SW 1271 (cell line): ENCODE measurements around the gene SF3A2.
A peak's percentile ranks its signal among the peaks of the same experiment; 100 is the strongest.

Experiments
- DNase-seq, 2 experiments: peaks; one replicate each; lab custom pipeline; 2025; lab: John Stamatoyannopoulos, UW

SF3A2 gene

DNA sequence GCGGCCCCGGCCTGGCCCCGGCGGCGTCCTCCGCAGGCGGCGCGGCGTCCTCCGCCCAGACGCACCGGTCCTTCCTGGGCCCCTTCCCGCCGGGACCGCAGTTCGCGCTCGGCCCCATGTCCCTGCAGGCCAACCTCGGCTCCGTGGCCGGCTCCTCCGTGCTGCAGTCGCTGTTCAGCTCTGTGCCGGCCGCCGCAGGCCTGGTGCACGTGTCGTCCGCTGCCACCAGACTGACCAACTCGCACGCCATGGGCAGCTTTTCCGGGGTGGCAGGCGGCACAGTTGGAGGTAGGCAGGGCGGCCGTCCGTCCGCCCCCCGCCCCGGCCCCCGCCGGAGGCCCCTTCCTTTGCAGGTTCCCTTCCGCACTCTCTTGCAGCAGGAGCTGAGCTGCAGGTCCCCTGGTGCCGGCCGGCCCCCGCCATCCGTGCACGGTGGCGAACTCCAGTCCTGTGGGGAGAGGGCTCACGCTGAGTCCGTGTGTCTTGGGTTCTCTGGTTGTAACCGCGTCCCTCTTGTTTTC, 9.7 kb upstream of the SF3A2 start:
- DNase-seq, result no peak

DNA sequence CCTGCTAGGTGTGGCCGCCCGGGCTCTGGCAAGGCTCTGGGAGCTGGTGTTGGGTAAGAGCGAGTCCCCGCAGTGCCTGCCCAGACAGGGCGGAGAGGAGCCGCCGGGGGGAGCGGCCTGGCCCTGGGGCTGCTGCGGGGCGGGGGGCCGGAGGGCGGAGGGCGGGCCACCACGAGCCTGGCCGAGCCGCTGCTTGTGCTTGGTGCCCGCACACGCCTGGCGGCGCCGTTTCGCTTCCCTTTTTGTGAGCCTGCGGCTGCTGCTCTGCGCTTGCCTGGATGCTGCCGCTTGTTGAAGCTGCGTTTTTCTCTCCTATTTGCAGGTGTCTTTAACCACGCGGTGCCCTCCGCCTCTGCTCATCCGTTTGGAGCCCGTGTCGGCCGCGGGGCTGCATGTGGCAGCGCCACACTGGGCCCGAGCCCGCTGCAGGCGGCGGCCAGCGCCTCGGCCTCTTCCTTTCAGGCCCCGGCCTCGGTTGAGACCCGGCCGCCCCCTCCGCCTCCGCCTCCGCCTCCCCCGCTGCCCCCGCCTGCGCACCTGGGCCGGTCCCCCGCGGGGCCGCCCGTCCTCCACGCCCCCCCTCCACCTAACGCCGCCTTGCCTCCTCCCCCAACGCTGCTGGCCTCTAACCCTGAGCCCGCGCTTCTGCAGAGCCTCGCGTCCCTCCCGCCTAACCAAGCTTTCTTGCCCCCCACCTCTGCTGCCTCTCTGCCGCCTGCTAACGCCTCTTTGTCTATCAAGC, 9.0 kb upstream of the SF3A2 start:
- DNase-seq, result no peak

DNA sequence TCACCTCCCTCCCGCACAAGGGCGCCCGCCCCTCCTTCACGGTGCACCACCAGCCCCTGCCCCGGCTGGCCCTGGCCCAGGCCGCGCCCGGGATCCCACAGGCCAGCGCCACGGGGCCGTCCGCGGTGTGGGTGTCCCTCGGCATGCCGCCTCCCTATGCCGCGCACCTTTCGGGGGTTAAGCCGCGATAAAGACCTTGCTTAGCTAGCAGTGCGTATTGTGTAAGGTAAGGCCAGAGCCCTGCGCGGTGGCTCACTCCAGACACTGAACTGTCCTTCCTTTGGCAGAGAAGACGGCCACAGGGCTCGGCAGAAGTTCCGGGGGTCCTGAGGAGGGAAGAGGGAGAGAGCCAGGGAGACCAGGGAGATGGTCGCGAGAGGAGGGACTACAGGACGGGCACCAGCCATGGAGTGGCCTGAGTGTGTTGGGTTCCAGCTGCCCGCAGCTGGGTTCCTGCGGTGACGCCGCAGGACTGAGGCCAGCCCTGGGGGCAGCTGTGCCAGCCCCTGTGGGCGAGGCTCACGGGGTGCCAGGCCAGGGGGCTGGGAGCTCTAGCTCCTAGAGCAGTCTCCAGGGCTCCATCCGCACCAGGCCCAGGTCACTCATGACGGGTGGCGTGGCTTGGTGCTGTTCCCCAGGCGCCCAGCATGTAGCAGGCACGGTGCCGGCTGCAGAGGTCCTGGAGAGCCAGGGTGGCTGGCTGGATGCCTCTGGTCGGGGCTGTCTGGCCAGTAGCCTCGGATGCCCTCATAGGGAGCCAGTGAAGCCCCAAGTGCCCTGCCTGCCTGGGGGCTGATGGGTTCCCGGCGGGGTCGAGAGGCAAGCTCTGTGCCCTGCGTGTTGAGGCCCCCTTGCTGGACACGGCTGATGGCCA, 8.2 kb upstream of the SF3A2 start:
- DNase-seq, result no peak

DNA sequence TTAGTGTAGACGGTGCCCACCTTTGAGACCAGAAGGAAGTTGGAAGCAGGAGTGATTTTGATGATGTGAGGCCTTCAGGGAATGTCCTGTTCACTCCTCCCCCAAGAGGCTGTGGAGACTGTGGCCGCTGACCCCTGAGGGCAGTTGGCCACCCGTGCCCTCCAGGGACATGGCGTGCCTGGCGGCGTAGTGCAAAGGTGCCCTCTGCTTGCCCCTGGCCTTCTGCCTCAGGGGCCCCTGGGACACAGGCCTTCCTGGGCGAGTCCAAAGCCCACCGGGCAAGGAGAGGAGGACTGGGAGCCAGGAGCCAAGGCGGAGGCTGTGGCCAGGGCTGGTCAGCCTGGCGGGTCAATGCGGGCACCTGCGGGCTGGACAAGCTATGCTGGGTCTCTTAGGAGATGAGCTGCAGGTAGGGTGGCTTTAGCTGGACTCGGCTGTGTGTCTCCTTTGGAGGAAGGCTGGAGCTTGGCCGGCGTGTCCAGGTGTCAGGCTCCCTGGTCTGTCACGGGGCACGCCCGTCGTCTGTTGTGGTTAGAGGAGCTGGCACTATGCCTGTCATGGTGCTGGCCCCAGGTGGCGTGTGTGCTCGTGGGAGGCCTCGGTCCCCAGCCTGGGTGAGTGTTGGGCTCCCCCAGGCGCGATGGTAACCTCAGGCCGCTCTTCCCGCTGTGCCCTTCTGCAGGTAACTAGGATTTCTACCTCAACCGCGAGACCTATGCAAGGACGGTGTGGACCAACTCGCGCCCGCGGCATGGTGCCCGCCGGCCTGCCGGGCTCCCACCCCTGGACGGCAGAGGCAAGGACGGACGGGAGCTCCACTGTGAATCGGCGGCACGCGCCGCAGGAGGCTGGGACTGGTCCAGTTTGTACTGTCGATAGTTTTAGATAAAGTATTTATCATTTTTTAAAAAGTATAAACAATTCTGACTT, 7.3 kb upstream of the SF3A2 start:
- DNase-seq, result no peak

DNA sequence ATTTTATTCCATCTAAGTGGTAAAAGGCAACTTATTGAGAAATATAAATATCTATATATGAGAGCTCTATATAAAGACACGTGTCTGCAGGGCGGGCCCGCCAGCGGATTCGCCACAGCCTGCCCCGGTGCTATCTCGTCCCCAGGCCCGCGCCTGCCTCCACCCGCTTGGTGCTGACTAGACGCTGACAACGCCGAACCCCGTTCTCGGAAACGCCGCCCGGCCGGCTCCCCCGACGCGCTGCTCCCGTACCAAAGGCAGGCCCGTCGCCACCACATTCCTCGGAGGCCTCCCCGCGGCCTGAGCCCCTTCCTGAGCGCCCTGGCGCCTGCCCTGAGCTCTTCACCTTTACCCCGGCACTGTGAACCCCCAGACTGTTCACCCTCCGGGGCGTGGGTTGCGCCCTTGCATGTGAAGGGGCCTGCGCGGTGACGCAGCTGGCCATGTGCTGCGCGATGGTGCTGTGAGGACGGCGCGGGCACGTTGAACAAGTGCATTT, 6.5 kb upstream of the SF3A2 start:
- no peak for DNase-seq

DNA sequence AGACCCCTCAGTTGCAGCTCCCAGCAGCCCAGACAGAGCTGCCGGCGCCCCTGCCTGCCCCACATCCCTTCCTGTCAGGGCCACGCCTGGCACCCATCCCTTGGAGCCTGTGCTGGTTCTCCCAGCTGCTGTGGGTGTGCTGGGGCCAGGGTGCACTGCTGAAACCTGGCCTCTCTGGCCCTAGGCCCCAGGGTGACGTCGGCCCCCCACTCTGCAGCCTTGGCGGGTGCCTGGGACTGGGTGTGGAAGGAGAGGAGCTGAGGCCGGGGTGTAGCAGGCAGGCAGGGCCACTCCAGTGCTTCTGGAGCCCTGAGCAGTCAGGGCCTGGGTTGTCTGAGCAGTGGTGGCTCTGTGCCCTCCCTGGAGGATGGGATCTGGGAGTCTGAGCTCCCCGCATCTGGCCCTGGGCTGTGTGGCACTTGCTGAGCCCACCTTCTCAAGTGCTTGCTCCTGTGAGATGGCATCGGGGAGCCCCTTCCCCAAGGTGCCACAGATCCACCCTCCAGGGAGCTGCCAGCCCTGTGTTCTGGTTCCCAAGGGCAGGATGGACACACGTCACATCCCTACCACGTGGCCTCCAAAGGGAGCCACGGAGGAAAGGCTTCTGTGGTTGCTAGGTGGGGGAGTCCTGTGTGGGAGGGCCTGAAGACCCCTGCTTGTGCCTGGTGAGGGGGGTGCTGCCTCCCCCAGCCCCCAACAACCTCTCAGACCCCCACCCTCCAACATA, 5.7 kb upstream of the SF3A2 start:
- DNase-seq, result no peak

DNA sequence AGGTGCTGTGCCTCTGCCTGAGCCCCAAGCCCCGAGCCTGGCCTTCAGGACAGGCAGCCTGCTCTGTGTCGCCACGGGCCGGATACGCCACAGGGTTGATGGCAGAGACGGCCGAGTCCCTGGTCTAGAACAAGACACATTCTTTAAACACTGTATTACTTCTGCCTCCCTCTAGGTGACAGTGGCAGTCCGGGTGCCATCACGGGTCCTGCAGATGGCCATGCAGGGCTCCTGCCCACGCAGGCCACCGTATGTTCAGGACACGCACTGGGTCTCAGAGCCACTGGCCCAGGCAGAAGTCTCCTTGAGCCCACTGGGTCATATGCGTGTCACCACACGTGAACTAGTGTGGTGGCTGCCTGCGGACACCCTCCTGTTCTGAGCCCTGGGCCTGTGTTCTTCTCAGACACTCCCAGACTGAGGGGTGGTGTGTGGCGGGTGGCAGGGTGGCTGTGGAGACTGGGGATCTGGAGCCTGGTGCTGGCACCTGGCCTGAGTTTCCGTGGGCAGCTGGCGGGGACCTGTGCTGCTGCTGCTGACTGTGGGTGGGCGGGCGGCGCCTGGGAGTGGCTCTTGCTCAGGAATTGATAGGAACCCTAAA, 4.9 kb upstream of the SF3A2 start:
- peak in 1 of 2 experiments; percentile 15 for DNase-seq

DNA sequence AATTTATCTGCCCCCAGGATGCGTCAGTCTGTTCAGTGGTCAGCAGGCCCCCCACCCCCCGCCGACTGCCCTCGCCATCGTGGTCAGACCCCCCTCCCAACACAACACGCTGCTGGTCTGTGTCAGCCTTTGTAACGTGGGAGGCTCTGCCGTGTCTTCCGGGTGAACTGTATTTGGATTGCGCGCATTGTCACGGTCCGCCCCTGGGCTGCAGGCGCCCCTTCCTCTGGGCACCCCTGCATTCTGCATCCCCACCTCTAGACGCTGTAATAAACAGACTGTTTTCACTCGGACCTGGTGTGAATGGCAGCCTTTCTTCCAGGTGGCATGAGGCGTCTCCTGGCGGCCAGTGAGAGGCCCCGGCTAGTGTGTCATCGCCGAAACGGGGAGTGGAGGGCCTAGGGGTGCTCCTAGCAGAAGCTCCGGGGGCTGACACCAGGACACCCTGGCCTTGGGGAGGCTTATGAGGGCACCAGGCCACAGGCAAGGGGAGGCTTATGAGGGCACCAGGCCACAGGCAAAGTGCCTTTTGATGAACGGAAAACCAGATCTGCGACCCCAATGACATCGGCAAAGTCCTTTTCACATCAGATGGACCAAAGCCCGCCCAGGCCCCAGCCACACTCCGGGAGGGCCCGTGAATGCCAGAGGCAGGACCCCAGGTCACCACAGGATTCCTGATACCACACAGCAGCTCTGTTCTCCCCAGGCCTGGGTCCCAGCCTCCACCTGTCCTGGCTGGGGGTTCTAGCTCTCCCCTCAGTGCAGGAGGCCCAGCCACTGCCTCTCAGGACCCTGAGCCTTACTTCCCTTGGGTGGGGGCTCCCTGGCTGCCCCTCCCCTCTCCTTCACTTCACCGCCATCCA, 4.1 kb upstream of the SF3A2 start:
- DNase-seq, result no peak

DNA sequence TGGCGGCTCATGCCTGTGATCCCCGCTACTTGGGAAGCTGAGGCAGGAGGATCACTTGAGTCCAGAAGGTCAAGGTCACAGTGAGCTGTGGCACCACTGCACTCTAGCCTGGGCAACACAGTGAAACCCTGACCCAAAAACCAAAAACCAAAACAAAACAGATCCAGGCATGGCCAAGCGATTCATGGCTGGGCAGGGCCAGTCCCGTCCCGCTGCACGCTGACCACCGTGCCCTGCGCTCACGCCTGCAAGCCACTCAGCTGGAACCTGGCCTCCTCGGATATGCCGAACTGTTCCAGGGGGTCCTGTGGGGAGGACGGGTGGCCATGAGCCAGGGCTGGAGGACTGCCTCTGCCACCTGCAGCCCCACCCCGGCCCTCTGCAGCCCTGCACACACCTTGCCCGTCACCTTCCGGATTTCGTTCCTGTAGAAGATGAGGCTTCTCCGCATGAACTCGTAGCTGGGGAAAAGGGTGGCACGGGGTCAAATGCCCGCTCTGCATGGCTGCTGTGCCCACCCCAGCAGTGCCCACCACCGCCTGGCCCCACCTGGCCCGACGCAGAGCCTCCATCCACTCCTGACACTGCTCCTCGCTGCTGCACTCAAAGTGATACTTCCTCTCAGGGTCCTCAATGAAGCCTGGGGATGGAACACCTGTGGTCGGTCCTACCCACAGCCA, 2.9 kb upstream of the SF3A2 start:
- no peak for DNase-seq

DNA sequence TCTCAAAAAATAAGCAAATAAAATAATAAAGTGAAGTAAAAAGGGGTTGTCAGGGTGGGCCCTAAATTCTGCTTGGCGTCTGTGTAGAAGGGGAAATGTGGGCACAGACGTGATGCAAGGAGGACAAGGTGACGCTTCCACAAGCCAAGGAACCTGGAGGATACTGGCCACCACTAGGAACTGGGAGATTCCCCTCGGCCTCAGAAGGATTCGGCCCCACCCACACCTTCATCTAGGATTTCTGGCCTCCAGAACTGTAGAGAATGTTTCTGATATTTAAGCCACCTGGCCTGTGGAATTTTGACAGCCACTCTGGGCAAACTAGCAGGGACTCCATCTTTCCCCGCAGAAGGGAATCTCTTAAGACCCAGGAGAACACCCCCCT, 1.6 kb upstream of the SF3A2 start:
- peak in 1 of 2 experiments; percentile 21 for DNase-seq

DNA sequence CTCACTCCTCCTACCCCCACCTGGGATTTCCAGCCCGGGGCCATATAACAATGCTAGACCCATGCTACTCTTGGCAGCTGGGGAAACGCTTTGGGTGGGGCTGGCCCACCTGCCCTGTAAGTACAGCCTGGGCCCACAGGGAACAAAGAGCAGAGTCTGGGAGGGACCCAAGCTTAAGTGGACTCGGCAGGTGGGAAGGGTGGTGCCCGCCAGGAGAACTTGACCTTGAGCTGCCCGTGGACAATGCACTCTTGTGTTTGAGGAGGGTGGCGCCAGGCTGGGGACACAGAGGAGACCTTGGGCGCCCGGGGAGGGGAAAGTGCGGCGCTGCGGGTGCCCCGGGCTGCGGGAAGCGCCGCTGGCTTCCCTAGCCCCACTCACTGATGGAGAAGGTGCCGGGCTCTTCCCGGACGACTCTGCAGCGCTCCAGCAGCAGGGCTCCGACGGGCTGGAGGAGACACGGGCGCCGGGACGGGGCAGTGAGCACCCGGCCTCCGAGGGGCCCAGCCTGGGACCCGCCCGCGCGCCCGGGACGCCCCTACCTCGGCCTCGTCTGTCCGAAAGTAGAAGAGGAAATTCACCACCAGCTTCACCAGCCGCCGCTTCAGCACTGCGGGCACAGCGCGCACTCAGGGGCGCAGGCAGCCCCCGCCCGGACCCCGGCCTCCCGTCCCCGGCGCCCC, 1.1 kb upstream of the SF3A2 start:
- no peak for DNase-seq

DNA sequence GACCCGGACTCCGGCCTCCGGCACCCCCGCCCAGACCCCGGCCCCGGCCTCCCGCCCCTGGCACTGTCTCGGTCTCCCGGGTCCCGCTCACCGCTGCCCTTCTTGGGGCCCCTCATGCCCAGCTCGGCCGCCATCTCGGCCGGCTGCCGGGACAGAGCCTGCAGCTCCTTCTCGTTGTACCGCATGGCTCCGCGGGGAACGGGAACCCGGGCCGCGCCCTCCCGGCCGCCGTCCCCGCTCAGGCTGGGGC, 635 bp upstream of the SF3A2 start:
- DNase-seq, result no peak

DNA sequence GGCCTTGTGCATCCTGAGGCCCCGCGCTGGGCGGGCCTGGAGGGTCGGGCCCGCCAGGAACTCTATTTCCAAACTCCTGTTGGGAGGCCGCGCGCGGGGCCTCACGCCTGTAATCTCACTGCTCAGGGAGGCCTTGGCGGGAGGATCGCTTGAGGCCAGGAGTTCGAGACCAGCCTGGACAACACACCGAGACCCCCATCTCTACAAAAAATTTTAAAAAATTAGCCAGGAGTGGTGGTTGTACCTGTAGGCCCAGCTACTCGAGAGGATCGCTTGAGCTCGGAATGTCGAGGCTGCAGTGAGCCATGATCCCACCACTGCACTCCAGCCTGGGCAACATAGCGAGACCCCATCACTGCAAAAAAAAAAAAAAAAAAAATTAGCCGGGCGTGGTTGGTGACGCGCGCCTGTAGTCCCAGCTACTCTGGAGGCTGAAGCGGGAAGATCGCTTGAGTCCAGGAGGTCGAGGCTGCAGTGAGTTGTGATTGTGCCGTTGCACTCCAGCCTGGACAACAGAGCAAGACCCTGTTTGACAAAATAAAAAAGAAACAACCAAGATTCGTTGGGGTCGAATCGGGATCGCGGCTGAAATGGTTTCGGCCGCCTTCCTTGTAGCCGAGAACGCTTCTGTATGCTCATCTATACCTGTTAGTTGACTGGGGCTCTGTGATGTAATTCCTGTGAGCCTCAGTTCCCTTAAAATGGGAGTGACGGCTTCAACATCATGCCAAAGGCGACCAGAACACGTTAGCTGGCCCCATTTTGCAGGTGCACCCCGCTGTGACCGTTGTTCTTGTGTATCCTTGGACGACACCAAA, 636 bp downstream of the SF3A2 start:
- no peak for DNase-seq

DNA sequence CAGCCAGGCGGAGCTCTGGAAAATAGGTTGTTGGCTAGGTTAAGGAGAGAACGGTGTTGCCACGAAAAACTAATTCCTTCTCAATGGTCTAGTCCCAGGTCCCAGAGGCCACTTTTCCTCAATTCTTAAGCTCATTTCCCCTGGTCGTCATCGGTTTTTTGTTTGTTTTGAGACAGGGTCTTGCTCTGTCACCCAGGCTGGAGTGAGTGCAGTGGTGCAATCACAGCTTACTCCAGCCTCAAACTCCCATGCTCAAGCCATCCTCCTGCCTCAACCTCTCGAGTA, 1.2 kb downstream of the SF3A2 start:
- DNase-seq, result no peak

DNA sequence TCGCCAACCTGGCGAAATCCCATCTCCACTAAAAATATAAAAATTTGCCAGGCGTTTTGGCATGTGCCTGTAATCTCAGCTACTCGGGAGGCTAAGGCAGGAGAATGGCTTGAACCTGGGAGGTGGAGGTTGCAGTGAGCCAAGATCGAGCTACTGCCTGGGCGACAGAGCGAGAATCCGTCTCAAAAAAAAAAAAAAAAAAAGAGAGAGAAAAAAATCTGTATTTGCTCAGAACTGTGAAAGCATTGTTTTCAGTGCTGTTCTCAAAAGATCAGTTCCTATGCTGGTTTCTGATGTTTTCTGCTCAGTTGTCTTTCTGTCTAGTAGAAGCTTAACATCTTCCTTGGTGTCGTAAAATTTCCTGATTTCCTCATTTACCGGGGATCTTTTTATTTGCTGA, 2.5 kb downstream of the SF3A2 start:
- DNase-seq, result no peak

DNA sequence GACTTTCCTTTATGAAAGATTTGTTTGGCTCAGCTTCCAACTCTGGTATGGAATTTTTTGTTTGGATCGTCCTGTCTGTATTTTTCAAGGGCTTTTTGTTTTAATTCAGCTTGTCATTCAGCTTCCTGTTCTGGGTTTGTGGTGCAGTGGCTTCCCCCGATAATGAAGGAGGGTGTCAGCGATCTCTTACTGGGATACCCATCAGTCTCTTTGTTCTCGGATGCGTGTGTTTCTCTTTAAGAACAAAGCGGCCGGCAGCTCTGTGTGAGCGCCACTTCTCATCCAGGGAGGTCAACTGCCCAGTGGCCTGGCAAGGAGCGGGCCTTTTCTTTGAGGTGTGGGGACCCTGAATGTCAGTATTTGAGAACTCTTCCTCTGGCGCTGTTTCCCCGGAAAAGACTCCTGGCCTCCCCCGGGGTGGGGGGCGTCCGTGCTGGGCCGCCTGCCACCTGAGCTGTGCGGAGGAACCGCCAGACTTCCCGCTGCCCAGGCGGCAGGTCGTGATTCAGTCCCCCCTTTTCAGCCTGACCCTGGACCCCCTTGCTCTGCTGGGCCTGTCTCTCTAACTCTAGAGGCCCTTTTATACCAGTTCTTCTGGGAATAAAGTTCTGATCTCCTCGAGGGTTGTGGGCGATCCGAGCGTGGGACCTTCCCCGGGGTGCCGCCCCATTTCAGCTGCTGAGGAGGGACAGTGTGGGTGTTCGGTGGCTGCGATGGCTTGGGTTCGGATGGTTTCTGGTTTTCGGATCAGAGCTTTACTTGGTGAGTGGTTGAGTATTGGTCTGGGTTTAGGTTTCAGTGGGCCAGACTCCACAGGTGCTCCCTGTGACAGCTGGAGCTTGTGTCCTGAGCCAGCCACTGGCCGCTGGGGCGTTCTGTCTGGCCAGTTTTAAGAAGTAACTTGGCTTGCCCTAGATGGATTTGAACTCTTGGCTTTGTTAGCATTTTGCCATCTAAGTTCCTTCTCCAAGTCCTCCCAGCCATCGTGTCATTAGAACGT, 3.4 kb downstream of the SF3A2 start:
- DNase-seq, result no peak
